ENCODE data around the gene CHRDL2. TPM values are rescaled to one million over a fixed set of nuclear protein-coding genes. Genes with fewer than 3 reads are reported as not detected.

Gene CHRDL2
- total and polyA plus RNA-seq, 2 donors (not counting 3 experiments of a cell fraction or from before 2014, with no cell fraction given) = not detected

- TSS peak; percentile 23 for BruUV-seq (replicated peaks)
- intact Hi-C loops (cut with micrococcal nuclease) = no loop called here
- peak overlapping the region; percentile 24 for H3K9ac ChIP-seq (replicated peaks; ENCODE audit: extremely low read depth, insufficient read depth, low read length)
- H3K9me1 ChIP-seq (replicated peaks; ENCODE audit: control insufficient read depth, extremely low read depth, insufficient read depth, low read length) = no peaks in the 10 kb centered on the region
- H3K79me2 ChIP-seq (ENCODE audit: control insufficient read depth, insufficient read depth, low read length) = peaks cover 61% of the 10 kb centered on the region
- no peak for DNase-seq (ENCODE audit: low read depth, low spot score)
- dilution Hi-C loops (cut with MboI; ENCODE audit: extremely low pct_ligation_motif_present, low sequenced_read_pairs) = no loop called here
- peak overlapping the region; percentile 80 for H3K27ac ChIP-seq (ENCODE audit: insufficient read depth, low read depth, low read length)
- peaks cover 20% of the 10 kb centered on the region for H3K4me1 ChIP-seq (ENCODE audit: control insufficient read depth, extremely low read depth, insufficient read depth, low read length)
- H2AFZ ChIP-seq (ENCODE audit: low read depth, low read length) = no peak overlapping the region
- no peak for TF ChIP-seq FOS (IDR thresholded peaks at IDR 0.05; ENCODE audit: borderline replicate concordance, insufficient read depth, low read length)
- TF ChIP-seq POLR2AphosphoS5 (IDR thresholded peaks at IDR 0.05; ENCODE audit: insufficient read depth, low read depth, low read length) = no peak
- TF ChIP-seq POLR2A (IDR thresholded peaks at IDR 0.05; ENCODE audit: low read depth, low read length) = no peak
- no peak for TF ChIP-seq JUN (IDR thresholded peaks at IDR 0.05; ENCODE audit: borderline replicate concordance, insufficient read depth, insufficient read length, low read depth)
- TF ChIP-seq CTCF (IDR thresholded peaks at IDR 0.05; ENCODE audit: extremely low read depth in 1 of 2, insufficient read depth in 1 of 2, low read depth in 1 of 2, low read length in 2 of 2) = no peak
- TF ChIP-seq GATA2 (IDR thresholded peaks at IDR 0.05; ENCODE audit: insufficient read depth, insufficient read length, low read depth, low read length) = no peak
- TF ChIP-seq MYC (IDR thresholded peaks at IDR 0.05; ENCODE audit: low read depth, low read length) = no peak
- TF ChIP-seq MAX (IDR thresholded peaks at IDR 0.05; ENCODE audit: insufficient read depth, insufficient read length) = no peak
- TF ChIP-seq EZH2 (IDR thresholded peaks at IDR 0.05; ENCODE audit: borderline replicate concordance, low read depth, low read length, severe bottlenecking) = no peak
- H3K27me3 ChIP-seq (ENCODE audit: control insufficient read depth in 2 of 2, insufficient read depth in 2 of 2, low read length in 2 of 2) = no peaks in the 10 kb centered on the region
- CTCF ChIA-PET = interaction anchor here (2.1 kb wide), 1 partner anchor 76 kb away, joined by 8 read pairs; no protein-coding TSS in a partner anchor
- no peaks in the 10 kb centered on the region for H3K36me3 ChIP-seq (ENCODE audit: control insufficient read depth in 2 of 2, extremely low read depth in 1 of 2, insufficient read depth in 2 of 2, low read length in 2 of 2)
- H3K4me3 ChIP-seq (replicated peaks in 1 of 3; ENCODE audit: insufficient read depth in 1 of 3, low read depth in 1 of 3, low read length in 3 of 3) = no peak overlapping the region
- H4K20me1 ChIP-seq (replicated peaks; ENCODE audit: control insufficient read depth, extremely low read depth, insufficient read depth, low read length) = peaks cover 4% of the 10 kb centered on the region
- peak overlapping the region; percentile 55 for H3K4me2 ChIP-seq (ENCODE audit: insufficient read depth, low read length)
- no peak for FAIRE-seq
- H3K9me3 ChIP-seq (replicated peaks; ENCODE audit: control insufficient read depth, insufficient read depth, low read length) = no peaks in the 10 kb centered on the region
- POLR2A ChIA-PET = no interaction called here
Measured at GRCh38 chr11:74771139-74771538, 39.9 kb upstream of the CHRDL2 start.
